Esophagus muscularis mucosa (tissue), 4 donors: ENCODE measurements around the gene BZW1. TPM values are rescaled to one million over a fixed set of nuclear protein-coding genes. Genes with fewer than 3 reads are reported as not detected.

Experiments used
- DNase-seq: peaks from one replicate; pipeline ENCODE4 v3.0.0-alpha.2; 2017; ENCODE audit errors: extremely low spot score
- H3K27ac ChIP-seq, 4 donors: fragments of 200-600 bp; sonication (generic); replicated peaks in 1 of 4; 1 replicate in 3 of 4; 2 replicates in 1 of 4; pipeline ENCODE4 v1.5.1; 2016 to 2019; ENCODE audit warnings: mild to moderate bottlenecking in 1 of 4
- H3K27me3 ChIP-seq, 4 donors: fragments of 200-600 bp; sonication (generic); one replicate each; pipeline versions ENCODE4 v1.5.1 to v1.6.0; 2016 to 2019
- H3K36me3 ChIP-seq, 4 donors: fragments of 200-600 bp; sonication (generic); one replicate each; pipeline ENCODE4 v1.5.1; 2016 to 2019
- H3K4me1 ChIP-seq, 4 donors: fragments of 200-600 bp; sonication (generic); one replicate each; pipeline ENCODE4 v1.5.1; 2016 to 2019
- H3K4me3 ChIP-seq, 4 donors: fragments of 200-600 bp; sonication (generic); 1 replicate in 2 of 4; 2 replicates in 2 of 4; pipeline ENCODE4 v1.5.1; 2016 to 2019; ENCODE audit warnings: mild to moderate bottlenecking in 4 of 4, moderate library complexity in 1 of 4
- H3K9me3 ChIP-seq, 4 donors: fragments of 200-600 bp; sonication (generic); 1 replicate in 3 of 4; 2 replicates in 1 of 4; pipeline ENCODE4 v1.5.1; 2016 to 2019
- EP300 ChIP-seq: sonication (generic); formaldehyde crosslinking; IDR thresholded peaks from one replicate; pipeline ENCODE4 v1.6.1; 2017; ENCODE audit warnings: antibody characterized with exemption
- POLR2A ChIP-seq: fragments of 450-650 bp; IDR thresholded peaks from one replicate; pipeline ENCODE4 v1.6.1; 2017; ENCODE audit warnings: antibody characterized with exemption, moderate library complexity, mild to moderate bottlenecking, low read depth
- POLR2AphosphoS5 ChIP-seq, 2 donors: sonication (generic); formaldehyde crosslinking; IDR thresholded peaks; one replicate each; pipeline ENCODE4 v1.6.1; 2017; ENCODE audit warnings: antibody characterized with exemption in 2 of 2
- WGBS: methylation state at CpG from one replicate; pipeline ENCODE4 v1.1.5; 2018; 5-methylcytosine and 5-hydroxymethylcytosine counted together
- intact Hi-C: fragments of 100-400 bp; cut with DNase I; formaldehyde crosslinking; loops from one replicate; pipeline ENCODE4 v1.15.1; 2023
- total RNA-seq, 4 donors: library from RNA; depleted of rRNA; stranded (reverse); fragments of >200 nt; gene quantifications; one replicate each; pipeline versions ENCODE4 v1.1.0 to v1.2.1, GENCODE V29; 2016
- TF ChIP-seq, protein P1 (sequence below), 3 experiments: fragments of 200-600 bp in 2 of 3; fragments of 450-650 bp in 1 of 3; sonication (generic) in 2 of 3; IDR thresholded peaks; one replicate each; pipeline ENCODE4 v1.5.1; 2017 to 2019; ENCODE audit warnings: antibody characterized with exemption in 3 of 3, mild to moderate bottlenecking in 2 of 3, moderate library complexity in 1 of 3

BZW1 gene
- total RNA-seq, 4 donors from 2014 or later = 262 to 444 (median 376) TPM

DNA sequence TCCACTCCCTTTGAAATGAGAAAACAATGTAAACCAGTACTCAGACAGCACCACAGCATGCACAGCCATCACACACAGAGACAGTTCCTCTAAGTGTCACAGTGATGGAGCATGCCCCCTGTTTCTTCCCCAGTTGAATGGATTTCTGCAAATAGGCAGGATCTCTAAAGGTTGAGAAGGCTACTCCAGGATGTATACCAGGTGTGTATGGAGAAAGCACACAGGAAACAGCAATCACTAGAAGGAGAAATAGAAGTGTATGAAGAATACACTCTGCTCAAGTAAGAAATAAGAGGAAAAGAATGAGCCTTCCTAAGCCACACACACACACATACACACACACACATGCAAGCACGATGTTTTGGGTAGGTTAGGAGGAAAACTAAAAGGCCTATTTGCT is 38.6 kb upstream of the BZW1 start:
- Histone ChIP-seq H3K4me1 (no peaks in the 10 kb centered on the region), H3K27ac (no peak overlapping the region), H3K4me3 (no peak overlapping the region), H3K27me3 (no peaks in the 10 kb centered on the region), H3K36me3 (no peaks in the 10 kb centered on the region), H3K9me3 (peaks cover 0 to 4% (median 0%) of the 10 kb centered on the region in 4 donors)
- no peak for DNase-seq
- intact Hi-C loops = no loop called here
- no peak for TF ChIP-seq POLR2AphosphoS5 (IDR thresholded peaks at IDR 0.05)
- TF ChIP-seq, protein P1, sequence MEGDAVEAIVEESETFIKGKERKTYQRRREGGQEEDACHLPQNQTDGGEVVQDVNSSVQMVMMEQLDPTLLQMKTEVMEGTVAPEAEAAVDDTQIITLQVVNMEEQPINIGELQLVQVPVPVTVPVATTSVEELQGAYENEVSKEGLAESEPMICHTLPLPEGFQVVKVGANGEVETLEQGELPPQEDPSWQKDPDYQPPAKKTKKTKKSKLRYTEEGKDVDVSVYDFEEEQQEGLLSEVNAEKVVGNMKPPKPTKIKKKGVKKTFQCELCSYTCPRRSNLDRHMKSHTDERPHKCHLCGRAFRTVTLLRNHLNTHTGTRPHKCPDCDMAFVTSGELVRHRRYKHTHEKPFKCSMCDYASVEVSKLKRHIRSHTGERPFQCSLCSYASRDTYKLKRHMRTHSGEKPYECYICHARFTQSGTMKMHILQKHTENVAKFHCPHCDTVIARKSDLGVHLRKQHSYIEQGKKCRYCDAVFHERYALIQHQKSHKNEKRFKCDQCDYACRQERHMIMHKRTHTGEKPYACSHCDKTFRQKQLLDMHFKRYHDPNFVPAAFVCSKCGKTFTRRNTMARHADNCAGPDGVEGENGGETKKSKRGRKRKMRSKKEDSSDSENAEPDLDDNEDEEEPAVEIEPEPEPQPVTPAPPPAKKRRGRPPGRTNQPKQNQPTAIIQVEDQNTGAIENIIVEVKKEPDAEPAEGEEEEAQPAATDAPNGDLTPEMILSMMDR (IDR thresholded peaks at IDR 0.05) = no peak
- TF ChIP-seq POLR2A = no peak
- TF ChIP-seq EP300 = no peak
- WGBS = 94% methylated on average over 1 of the region's 1 CpG

DNA sequence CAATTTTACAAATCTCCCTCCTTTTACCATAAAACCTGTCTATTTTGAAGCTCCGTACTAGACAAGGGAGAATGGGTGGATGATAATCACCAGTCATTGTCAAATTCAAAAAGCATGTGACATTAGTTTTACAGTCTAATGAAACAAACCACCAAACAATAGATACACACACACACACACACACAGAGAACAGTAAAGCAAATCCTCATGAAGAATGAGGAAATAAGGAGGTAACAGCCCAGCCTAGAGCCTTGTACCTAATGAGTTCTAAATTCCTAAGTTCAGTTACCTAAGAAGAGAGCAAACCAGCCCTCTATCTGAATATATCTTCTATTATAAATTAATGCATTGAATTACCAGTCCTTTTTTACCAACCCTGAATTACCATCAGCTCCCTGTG is 36.8 kb upstream of the BZW1 start:
- Histone ChIP-seq H3K9me3 (peaks cover 0 to 4% (median 0%) of the 10 kb centered on the region in 4 donors), H3K4me1 (no peaks in the 10 kb centered on the region), H3K27me3 (no peaks in the 10 kb centered on the region), H3K4me3 (no peak overlapping the region), H3K27ac (no peak overlapping the region), H3K36me3 (no peaks in the 10 kb centered on the region)
- intact Hi-C loops = no loop called here
- TF ChIP-seq, protein P1 (IDR thresholded peaks at IDR 0.05) = no peak
- TF ChIP-seq POLR2AphosphoS5 (IDR thresholded peaks at IDR 0.05) (no peak), POLR2A (no peak), EP300 (no peak)
- WGBS = 89% methylated on average over 1 of the region's 1 CpG
- no peak for DNase-seq

DNA sequence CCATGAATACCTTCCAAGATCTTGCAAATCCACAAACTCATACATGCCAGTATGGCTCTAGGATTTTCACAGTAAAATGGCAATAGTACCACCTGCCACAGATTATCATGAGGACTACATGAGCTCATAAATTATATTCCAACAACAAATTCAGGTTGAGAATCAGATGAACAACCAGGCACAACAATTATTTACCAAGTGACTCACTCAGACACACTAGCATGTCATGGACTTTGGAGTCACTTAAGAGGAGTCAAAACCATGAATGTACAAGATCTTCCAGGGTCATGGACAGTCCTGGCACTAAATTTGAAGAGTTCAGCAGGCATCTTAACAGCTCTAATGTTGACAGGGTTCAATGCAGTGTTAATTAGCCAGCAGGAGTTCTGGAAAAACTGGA is 34.4 kb upstream of the BZW1 start:
- TF ChIP-seq POLR2A (no peak), EP300 (no peak), POLR2AphosphoS5 (IDR thresholded peaks at IDR 0.05) (no peak)
- TF ChIP-seq, protein P1 (IDR thresholded peaks at IDR 0.05) = no peak
- H3K27ac ChIP-seq = no peak overlapping the region
- H3K27me3 ChIP-seq = no peaks in the 10 kb centered on the region
- no peaks in the 10 kb centered on the region for H3K36me3 ChIP-seq
- no peaks in the 10 kb centered on the region for H3K4me1 ChIP-seq
- intact Hi-C loops = no loop called here
- H3K4me3 ChIP-seq = no peak overlapping the region
- no peak for DNase-seq
- H3K9me3 ChIP-seq = peaks cover 0 to 4% (median 0%) of the 10 kb centered on the region in 4 donors

DNA sequence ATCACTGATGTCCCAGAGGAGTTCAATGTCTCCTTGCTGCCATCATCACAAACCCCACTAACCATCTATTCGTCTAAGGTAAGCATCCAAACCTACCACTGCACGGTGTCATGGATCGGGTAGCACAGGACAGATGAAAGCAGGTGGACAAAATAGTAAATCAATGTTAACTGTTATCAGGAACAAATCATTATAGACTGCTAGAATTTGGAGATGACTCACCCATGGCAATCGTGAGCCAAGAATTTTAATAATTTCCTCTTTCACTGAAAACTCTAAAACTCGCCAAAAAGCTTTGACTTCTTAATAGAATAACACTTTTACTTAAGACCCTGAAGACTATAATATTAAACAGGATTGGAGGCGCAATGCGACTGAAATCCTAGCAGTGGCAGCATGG is 33.7 kb upstream of the BZW1 start:
- Histone ChIP-seq H3K27me3 (no peaks in the 10 kb centered on the region), H3K9me3 (peaks cover 0 to under 1% (median 0%) of the 10 kb centered on the region in 4 donors), H3K27ac (no peak overlapping the region), H3K36me3 (no peaks in the 10 kb centered on the region), H3K4me1 (no peaks in the 10 kb centered on the region), H3K4me3 (no peak overlapping the region)
- intact Hi-C loops = no loop called here
- WGBS = 75% methylated on average over 7 of the region's 7 CpGs
- no peak for DNase-seq
- TF ChIP-seq POLR2A = no peak
- no peak for TF ChIP-seq POLR2AphosphoS5 (IDR thresholded peaks at IDR 0.05)
- TF ChIP-seq, protein P1 (IDR thresholded peaks at IDR 0.05) = no peak
- no peak for TF ChIP-seq EP300

DNA sequence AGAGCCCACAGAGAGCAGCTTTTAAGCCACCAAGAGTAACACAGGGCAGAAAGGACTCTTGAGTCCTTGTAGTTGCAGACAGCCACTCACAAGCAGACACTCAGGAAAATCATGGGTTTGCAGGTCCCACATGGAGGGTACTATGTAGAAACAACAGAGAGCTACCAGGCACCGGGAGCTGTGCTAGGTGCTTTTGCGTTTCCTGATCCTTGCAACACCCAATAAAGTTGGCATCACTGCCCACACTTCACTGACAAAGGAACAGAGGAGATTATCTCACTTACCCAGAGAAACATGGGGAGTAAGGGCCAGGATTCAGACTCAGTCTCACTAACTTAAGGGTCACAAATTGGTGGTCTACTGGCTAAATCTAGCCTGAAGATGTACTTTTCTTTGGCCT is 32.5 kb upstream of the BZW1 start:
- H3K4me3 ChIP-seq = no peak overlapping the region
- H3K9me3 ChIP-seq = no peaks in the 10 kb centered on the region
- intact Hi-C loops = no loop called here
- peak; percentile 64 for DNase-seq
- H3K27ac ChIP-seq = no peak overlapping the region
- 84% methylated on average over 2 of the region's 2 CpGs for WGBS
- no peaks in the 10 kb centered on the region for H3K4me1 ChIP-seq
- TF ChIP-seq, protein P1 (IDR thresholded peaks at IDR 0.05) = no peak
- no peak for TF ChIP-seq POLR2AphosphoS5 (IDR thresholded peaks at IDR 0.05)
- TF ChIP-seq EP300 = no peak
- TF ChIP-seq POLR2A = no peak
- H3K36me3 ChIP-seq = no peaks in the 10 kb centered on the region
- H3K27me3 ChIP-seq = no peaks in the 10 kb centered on the region
